Trophoblast cell (in vitro differentiated cells and primary cell): ENCODE results near the gene SPRR2E.
A peak's percentile ranks its signal among the peaks of the same experiment; 100 is the strongest.
"Not testable (repeated sequence)": the region's sequence is repeated elsewhere in the genome, so short reads cannot be mapped to it uniquely, and the experiment has no call there.

ENCODE experiments used
- DNase-seq, 2 donors: peaks; one replicate each; pipeline ENCODE4 v3.0.0-alpha.2; 2016
- H2AFZ ChIP-seq: 2 replicates; pipeline ENCODE4 v1.6.1; 2013; ENCODE audit warnings: low read length, moderate library complexity, mild to moderate bottlenecking; ENCODE audit not compliant: insufficient read depth, poor library complexity
- H2AK5ac ChIP-seq: 2 replicates; pipeline ENCODE4 v1.6.1; 2013; ENCODE audit warnings: mild to moderate bottlenecking, low read length
- H2BK120ac ChIP-seq: 2 replicates; pipeline ENCODE4 v1.6.1; 2013; ENCODE audit warnings: low read length, mild to moderate bottlenecking, moderate library complexity; ENCODE audit not compliant: insufficient read depth, poor library complexity
- H2BK12ac ChIP-seq: 2 replicates; pipeline ENCODE4 v1.6.1; 2013; ENCODE audit warnings: mild to moderate bottlenecking, low read length, moderate library complexity
- H2BK5ac ChIP-seq: 2 replicates; pipeline ENCODE4 v1.6.1; 2013; ENCODE audit warnings: low read length, low read depth, moderate library complexity, mild to moderate bottlenecking; ENCODE audit not compliant: poor library complexity
- H3K14ac ChIP-seq: 2 replicates; pipeline ENCODE4 v1.6.1; 2013; ENCODE audit warnings: mild to moderate bottlenecking, low read length
- H3K18ac ChIP-seq: 2 replicates; pipeline ENCODE4 v1.6.1; 2013; ENCODE audit warnings: mild to moderate bottlenecking, low read length
- H3K23ac ChIP-seq: 2 replicates; pipeline ENCODE4 v1.6.1; 2013; ENCODE audit warnings: low read length
- H3K27ac ChIP-seq: 2 replicates; pipeline ENCODE4 v1.5.1; 2013; ENCODE audit warnings: low read depth, mild to moderate bottlenecking, inconsistent platforms, low read length, moderate library complexity
- H3K27me3 ChIP-seq: 2 replicates; pipeline ENCODE4 v1.6.1; 2013; ENCODE audit warnings: inconsistent platforms, mild to moderate bottlenecking, low read length, moderate library complexity; ENCODE audit not compliant: insufficient read depth
- H3K36me3 ChIP-seq, 2 experiments: 1 replicate in 1 of 2; 2 replicates in 1 of 2; pipeline ENCODE4 v1.6.1; 2013; ENCODE audit warnings: low read length in 2 of 2, mild to moderate bottlenecking in 2 of 2, moderate library complexity in 1 of 2; ENCODE audit not compliant: insufficient read depth in 2 of 2, control insufficient read depth in 1 of 2
- H3K4ac ChIP-seq: 2 replicates; pipeline ENCODE4 v1.6.1; 2013; ENCODE audit warnings: low read depth, mild to moderate bottlenecking, low read length, moderate library complexity
- H3K4me1 ChIP-seq, 2 experiments: 1 replicate in 1 of 2; 2 replicates in 1 of 2; pipeline ENCODE4 v1.6.1; 2013; ENCODE audit warnings: low read length in 2 of 2, mild to moderate bottlenecking in 2 of 2, moderate library complexity in 1 of 2; ENCODE audit not compliant: insufficient read depth in 2 of 2, control insufficient read depth in 1 of 2
- H3K4me2 ChIP-seq: 2 replicates; pipeline ENCODE4 v1.6.1; 2013; ENCODE audit warnings: inconsistent platforms, mild to moderate bottlenecking, low read length, moderate library complexity
- H3K4me3 ChIP-seq: 2 replicates; pipeline ENCODE4 v1.5.1; 2013; ENCODE audit warnings: mild to moderate bottlenecking, low read depth, low read length, inconsistent platforms
- H3K79me1 ChIP-seq: one replicate; pipeline ENCODE4 v1.6.1; 2013; ENCODE audit warnings: low read length
- H3K79me2 ChIP-seq: 2 replicates; pipeline ENCODE4 v1.6.1; 2013; ENCODE audit warnings: low read length, mild to moderate bottlenecking; ENCODE audit not compliant: control insufficient read depth, insufficient read depth, poor library complexity
- H3K9ac ChIP-seq: 2 replicates; pipeline ENCODE4 v1.6.1; 2013; ENCODE audit warnings: mild to moderate bottlenecking, low read length
- H3K9me3 ChIP-seq: 2 replicates; pipeline ENCODE4 v1.6.1; 2013; ENCODE audit warnings: low read depth, mild to moderate bottlenecking, control low read depth, inconsistent platforms, low read length; ENCODE audit not compliant: insufficient read depth
- H4K12ac ChIP-seq: 2 replicates; pipeline ENCODE4 v1.6.1; 2013; ENCODE audit warnings: low read depth, mild to moderate bottlenecking, low read length, moderate library complexity
- H4K8ac ChIP-seq: 2 replicates; pipeline ENCODE4 v1.6.1; 2013; ENCODE audit warnings: low read depth, mild to moderate bottlenecking, low read length, moderate library complexity
- H4K91ac ChIP-seq: one replicate; pipeline ENCODE4 v1.6.1; 2013; ENCODE audit warnings: low read depth, mild to moderate bottlenecking, low read length, moderate library complexity
- WGBS: extraction: QIAGEN DNeasy Blood & Tissue Kit; methylation state at CpG from one replicate; pipeline ENCODE4 v1.1.7; 2013; ENCODE audit warnings: missing lambda C conversion rate; ENCODE audit not compliant: insufficient read length, insufficient coverage; ENCODE audit errors: extremely low coverage; 5-methylcytosine and 5-hydroxymethylcytosine counted together

SPRR2E gene

DNA sequence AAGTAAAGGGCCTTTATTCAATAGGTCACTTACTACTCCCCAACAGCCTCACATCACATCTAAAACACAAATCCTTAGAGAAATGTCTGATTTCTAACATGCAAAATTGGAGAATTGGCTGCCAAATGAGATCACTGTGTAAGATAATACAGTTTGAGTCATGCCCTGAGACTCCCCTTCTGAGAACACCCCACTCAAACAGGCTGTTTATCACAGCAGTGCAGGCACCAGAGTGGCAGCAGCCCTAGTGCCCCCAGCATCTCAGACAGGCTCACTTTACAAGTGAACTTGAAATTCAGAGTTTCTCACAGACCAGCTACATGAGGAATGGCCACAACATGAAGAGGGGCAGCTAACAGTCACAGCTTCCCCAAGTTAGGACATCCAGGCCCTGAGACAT, 20.9 kb upstream of the SPRR2E start:
- not testable (repeated sequence) for H3K27ac ChIP-seq, H3K27me3 ChIP-seq, H2BK12ac ChIP-seq, H2BK5ac ChIP-seq, H3K4me1 ChIP-seq, H4K91ac ChIP-seq, H3K36me3 ChIP-seq, H2AFZ ChIP-seq, H3K4me3 ChIP-seq, H3K79me1 ChIP-seq, H3K23ac ChIP-seq, H4K8ac ChIP-seq, DNase-seq, H3K79me2 ChIP-seq, H3K4me2 ChIP-seq, H3K14ac ChIP-seq, H4K12ac ChIP-seq, H2BK120ac ChIP-seq, H3K9me3 ChIP-seq, H2AK5ac ChIP-seq, H3K4ac ChIP-seq, H3K18ac ChIP-seq, H3K9ac ChIP-seq

DNA sequence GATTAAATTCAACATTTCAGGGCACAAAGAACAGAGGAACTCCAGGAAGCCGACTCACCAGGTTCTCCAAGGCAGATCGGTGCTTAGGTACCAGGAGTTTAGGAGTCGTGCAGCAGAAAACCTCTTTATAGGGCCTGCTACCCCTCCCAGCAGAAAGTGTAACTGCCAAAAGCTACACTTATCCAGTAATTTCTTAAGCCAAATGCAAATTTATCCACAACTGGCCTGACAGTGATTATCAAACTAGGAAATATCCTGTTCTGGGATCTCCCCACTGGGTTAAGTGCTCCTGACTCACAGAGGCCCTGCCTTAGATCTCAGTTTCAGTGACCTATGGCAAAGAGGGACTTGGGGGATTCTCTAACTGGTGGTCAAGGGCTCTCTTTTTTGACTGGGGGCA, 19.1 kb upstream of the SPRR2E start, which contains the start of gene SPRR2F:
Gene SPRR2F, minus strand, starts transcription at position 101 of the 400 bp plus-strand sequence. CDS start 783 bp downstream, outside the sequence.
- Histone ChIP-seq H3K79me1 (no peaks in the 10 kb centered on the region), H2BK12ac (no peak within 1 kb of the TSS), H4K8ac (no peak within 1 kb of the TSS), H3K18ac (no peak within 1 kb of the TSS), H2AFZ (no peak within 1 kb of the TSS), H2AK5ac (no peak within 1 kb of the TSS), H3K23ac (no peak within 1 kb of the TSS), H3K9ac (no peak within 1 kb of the TSS), H3K27me3 (no peaks in the 10 kb centered on the region), H3K36me3 (no peaks in the 10 kb centered on the region), H3K79me2 (no peaks in the 10 kb centered on the region), H3K14ac (no peak within 1 kb of the TSS), H2BK5ac (no peak within 1 kb of the TSS), H3K4me1 (no peaks in the 10 kb centered on the region), H3K4me3 (no peak within 1 kb of the TSS), H4K12ac (no peak within 1 kb of the TSS), H3K27ac (no peak within 1 kb of the TSS), H2BK120ac (no peak within 1 kb of the TSS), H4K91ac (no peak within 1 kb of the TSS), H3K4me2 (no peak within 1 kb of the TSS), H3K4ac (no peak within 1 kb of the TSS), H3K9me3 (no peaks in the 10 kb centered on the region)
- DNase-seq: no peak
- WGBS: no CpG with 5 or more reads among the region's 3 CpGs

DNA sequence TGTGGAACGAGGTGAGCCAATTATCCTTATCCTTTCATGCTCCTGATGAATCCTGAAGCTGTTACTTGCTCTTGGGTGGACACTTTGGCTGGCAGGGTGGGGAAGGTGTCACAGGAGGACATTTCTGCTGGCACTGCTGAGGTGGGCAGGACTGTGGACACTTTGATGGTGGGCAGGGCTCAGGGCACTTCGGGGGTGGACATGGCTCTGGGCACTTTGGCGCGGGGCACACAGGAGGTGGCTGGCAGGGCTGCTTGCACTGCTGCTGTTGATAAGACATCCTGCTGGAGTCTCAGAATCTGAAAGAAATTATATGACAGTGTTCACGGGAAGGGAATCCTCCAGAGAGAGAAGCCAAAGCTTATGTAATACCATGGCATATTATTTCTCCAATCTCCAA, 18.1 kb upstream of the SPRR2E start:
- H3K4ac ChIP-seq, H3K4me3 ChIP-seq, H4K8ac ChIP-seq, H4K91ac ChIP-seq, H3K14ac ChIP-seq, H3K36me3 ChIP-seq, DNase-seq, H2BK5ac ChIP-seq, H3K9ac ChIP-seq, H3K79me1 ChIP-seq, H3K18ac ChIP-seq, H3K27me3 ChIP-seq, H3K9me3 ChIP-seq, H2BK120ac ChIP-seq, H2BK12ac ChIP-seq, H3K4me2 ChIP-seq, H2AFZ ChIP-seq, H3K27ac ChIP-seq, H3K4me1 ChIP-seq, H2AK5ac ChIP-seq, H3K23ac ChIP-seq, H3K79me2 ChIP-seq, H4K12ac ChIP-seq: not testable (repeated sequence)
- no CpG with 5 or more reads among the region's 5 CpGs for WGBS

DNA sequence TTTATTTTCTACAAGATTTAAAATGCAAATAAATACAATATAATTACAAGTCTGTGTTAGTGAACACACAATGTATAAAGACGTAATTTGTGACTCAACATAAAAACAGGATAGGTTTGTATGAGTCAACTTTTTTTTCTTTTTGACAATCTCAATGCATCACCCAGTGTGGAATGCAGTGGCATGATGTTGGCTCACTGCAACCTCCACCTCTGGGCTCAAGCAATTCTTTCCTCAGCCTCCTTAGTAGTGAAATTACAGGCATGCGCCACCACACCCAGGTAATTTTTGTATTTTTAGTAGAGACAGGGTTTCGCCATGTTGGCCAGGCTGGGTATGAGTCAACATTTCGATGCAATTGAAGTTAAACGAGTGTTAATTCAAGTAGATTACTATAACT, 5.9 kb upstream of the SPRR2E start:
- Histone ChIP-seq H3K4me1 (no peaks in the 10 kb centered on the region), H2BK12ac (no peak overlapping the region), H2BK120ac (no peak overlapping the region), H3K79me1 (no peaks in the 10 kb centered on the region), H3K27me3 (no peaks in the 10 kb centered on the region), H2AFZ (no peak overlapping the region), H3K79me2 (no peaks in the 10 kb centered on the region), H3K14ac (no peak overlapping the region), H3K36me3 (no peaks in the 10 kb centered on the region), H4K91ac (no peak overlapping the region), H3K18ac (no peak overlapping the region), H2BK5ac (no peak overlapping the region), H3K4me3 (no peak overlapping the region), H3K23ac (no peak overlapping the region), H3K9ac (no peak overlapping the region), H4K8ac (no peak overlapping the region), H3K4me2 (no peak overlapping the region), H4K12ac (no peak overlapping the region), H3K9me3 (no peaks in the 10 kb centered on the region), H3K27ac (no peak overlapping the region), H2AK5ac (no peak overlapping the region), H3K4ac (no peak overlapping the region)
- peak; percentile 85 to 93 for DNase-seq
- no CpG with 5 or more reads among the region's 5 CpGs for WGBS
